CD14-positive monocyte (primary cell): Measurements from ENCODE around the gene TPM2. TPM values are rescaled to one million over a fixed set of nuclear protein-coding genes. Genes with fewer than 3 reads are reported as not detected.

Experiments used
- DNase-seq, 3 donors: peaks; one replicate each; pipeline ENCODE4 v3.0.0-alpha.2; 2011 to 2022
- H2AFZ ChIP-seq: 2 replicates; pipeline ENCODE4 v1.6.0; 2012; ENCODE audit warnings: mild to moderate bottlenecking, low read depth, low read length, inconsistent platforms; ENCODE audit not compliant: insufficient read depth, poor library complexity, severe bottlenecking
- H3K27ac ChIP-seq, 2 donors: 1 replicate in 1 of 2; 2 replicates in 1 of 2; pipeline ENCODE4 v1.5.1; 2012 to 2013; ENCODE audit warnings: low read length in 2 of 2, control low read depth in 1 of 2, inconsistent platforms in 1 of 2, low read depth in 1 of 2, mild to moderate bottlenecking in 1 of 2
- H3K27me3 ChIP-seq, 2 donors: one replicate each; pipeline versions ENCODE4 v1.6.0 to v1.6.1; 2011 to 2013; ENCODE audit warnings: low read length in 2 of 2; ENCODE audit not compliant: control insufficient read depth in 2 of 2, insufficient read depth in 2 of 2
- H3K36me3 ChIP-seq, 2 donors: replicated peaks in 1 of 2; 1 replicate in 1 of 2; 2 replicates in 1 of 2; pipeline versions ENCODE4 v1.5.1 to v1.6.1; 2012 to 2013; ENCODE audit warnings: low read length in 2 of 2, control low read depth in 1 of 2, inconsistent platforms in 1 of 2, mild to moderate bottlenecking in 1 of 2; ENCODE audit not compliant: insufficient read depth in 2 of 2, control insufficient read depth in 1 of 2
- H3K4me1 ChIP-seq, 2 donors: 1 replicate in 1 of 2; 2 replicates in 1 of 2; pipeline versions ENCODE4 v1.5.1 to v1.6.1; 2012 to 2013; ENCODE audit warnings: low read length in 2 of 2, control low read depth in 1 of 2, inconsistent platforms in 1 of 2, mild to moderate bottlenecking in 1 of 2, moderate library complexity in 1 of 2; ENCODE audit not compliant: insufficient read depth in 2 of 2, control insufficient read depth in 1 of 2
- H3K4me2 ChIP-seq: replicated peaks from 2 replicates; pipeline ENCODE3; 2012; ENCODE audit warnings: low read length, moderate library complexity, mild to moderate bottlenecking; ENCODE audit not compliant: poor library complexity, severe bottlenecking; ENCODE audit errors: extremely low read depth
- H3K4me3 ChIP-seq, 3 experiments: fragments of 200-600 bp in 1 of 3; sonication (generic) in 1 of 3; replicated peaks in 1 of 3; 1 replicate in 2 of 3; 2 replicates in 1 of 3; pipeline ENCODE4 v1.5.1; 2011 to 2013; ENCODE audit warnings: low read length in 3 of 3, mild to moderate bottlenecking in 3 of 3, control low read depth in 2 of 3, low read depth in 2 of 3, inconsistent platforms in 1 of 3, moderate library complexity in 1 of 3
- H3K79me2 ChIP-seq: 2 replicates; pipeline ENCODE4 v1.6.0; 2012; ENCODE audit warnings: mild to moderate bottlenecking, control low read depth, inconsistent platforms, low read length, moderate library complexity; ENCODE audit not compliant: insufficient read depth
- H3K9ac ChIP-seq: 2 replicates; pipeline ENCODE4 v1.6.0; 2017; ENCODE audit warnings: low read length, mild to moderate bottlenecking; ENCODE audit not compliant: insufficient read depth, poor library complexity, severe bottlenecking
- H3K9me3 ChIP-seq, 2 donors: replicated peaks in 1 of 2; 1 replicate in 1 of 2; 2 replicates in 1 of 2; pipeline versions ENCODE4 v1.5.1 to v1.6.1; 2012 to 2013; ENCODE audit warnings: low read length in 2 of 2, control low read depth in 1 of 2; ENCODE audit not compliant: control insufficient read depth in 1 of 2, insufficient read depth in 1 of 2
- H4K20me1 ChIP-seq: 2 replicates; pipeline ENCODE4 v1.6.0; 2012; ENCODE audit warnings: mild to moderate bottlenecking, low read length, control low read depth, moderate library complexity; ENCODE audit not compliant: insufficient read depth
- H3K27ac Mint-ChIP-seq, 7 donors: one replicate each; pipeline ENCODE4 v1.8.0; 2020; ENCODE audit warnings: mild to moderate bottlenecking in 7 of 7, mixed read lengths in 7 of 7, moderate library complexity in 6 of 7, inconsistent platforms in 2 of 7
- H3K27me3 Mint-ChIP-seq, 3 donors: one replicate each; pipeline ENCODE4 v1.8.0; 2021 to 2022; ENCODE audit warnings: low read depth in 3 of 3, mild to moderate bottlenecking in 3 of 3, mixed read lengths in 3 of 3, moderate library complexity in 3 of 3, inconsistent platforms in 1 of 3
- H3K36me3 Mint-ChIP-seq, 2 donors: one replicate each; pipeline ENCODE4 v1.8.0; 2020; ENCODE audit warnings: mixed read lengths in 2 of 2, inconsistent platforms in 1 of 2, mild to moderate bottlenecking in 1 of 2
- H3K4me1 Mint-ChIP-seq: one replicate; pipeline ENCODE4 v1.8.0; 2020; ENCODE audit warnings: mild to moderate bottlenecking, mixed read lengths
- H3K4me3 Mint-ChIP-seq, 2 donors: one replicate each; pipeline ENCODE4 v1.8.0; 2020; ENCODE audit warnings: mild to moderate bottlenecking in 2 of 2, mixed read lengths in 2 of 2, moderate library complexity in 1 of 2
- H3K9me3 Mint-ChIP-seq, 7 donors: one replicate each; pipeline ENCODE4 v1.8.0; 2020 to 2022; ENCODE audit warnings: mixed read lengths in 7 of 7, mild to moderate bottlenecking in 6 of 7, moderate library complexity in 6 of 7, inconsistent platforms in 2 of 7
- WGBS: methylation state at CpG from one replicate; pipeline ENCODE4 v1.1.5; 2013; ENCODE audit warnings: missing lambda C conversion rate; ENCODE audit not compliant: insufficient coverage; 5-methylcytosine and 5-hydroxymethylcytosine counted together
- intact Hi-C, 2 donors: fragments of 100-400 bp; cut with micrococcal nuclease; formaldehyde crosslinking; loops; one replicate each; pipeline versions ENCODE4 v1.15.0 to v1.15.1; 2023
- polyA plus RNA-seq, 3 donors: library from polyadenylated mRNA; depleted of rRNA in 1 of 3; unstranded in 2 of 3; stranded (reverse) in 1 of 3; fragments of 300-500 nt in 2 of 3; fragments of >200 nt in 1 of 3; fragmentation: Illumina TruSeq in 2 of 3; gene quantifications; 1 replicate in 2 of 3; 2 replicates in 1 of 3; pipeline ENCODE4 v1.2.3, GENCODE V29; 2012 to 2021
- TF ChIP-seq, protein P1 (sequence below): fragments of 200-600 bp; IDR thresholded peaks from one replicate; pipeline ENCODE4 v1.8.0; 2022; ENCODE audit warnings: antibody characterized with exemption, mild to moderate bottlenecking

The TPM2 gene
- polyA plus RNA-seq, 3 donors: 7.7 TPM; not detected in 2

DNA sequence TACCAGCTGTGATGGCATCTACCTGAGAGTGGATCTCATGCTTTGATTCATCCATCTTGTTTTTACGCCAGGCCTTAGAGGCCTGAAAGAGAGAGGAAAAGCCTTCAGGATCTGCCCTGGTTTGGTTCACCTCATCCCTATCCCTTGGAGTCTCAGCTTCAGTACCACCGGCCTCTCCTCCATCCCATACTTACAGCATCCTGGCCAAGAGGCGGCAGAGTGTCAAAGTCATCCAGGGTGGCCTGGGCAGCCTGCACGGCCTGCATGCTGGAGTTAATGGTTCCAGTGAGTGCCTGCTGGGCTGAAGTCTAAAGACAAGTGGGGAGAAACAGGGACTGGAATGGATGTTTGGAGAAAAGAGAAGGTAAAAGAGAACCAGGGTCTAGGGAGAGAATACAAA is 29.8 kb upstream of the TPM2 start:
- Mint-ChIP-seq H3K27ac (peak overlapping the region in 3 of 7 donors; percentile 17 to 86 (median 37)), H3K36me3 (peaks cover 0 to 97% of the 10 kb centered on the region in 2 donors), H3K27me3 (peaks cover 0 to 1% (median 0%) of the 10 kb centered on the region in 3 donors), H3K9me3 (no peaks in the 10 kb centered on the region), H3K4me3 (no peak overlapping the region), H3K4me1 (no peaks in the 10 kb centered on the region)
- no peak overlapping the region for H3K4me2 ChIP-seq
- peaks cover 100% of the 10 kb centered on the region for H4K20me1 ChIP-seq
- no peak overlapping the region for H2AFZ ChIP-seq
- no peaks in the 10 kb centered on the region for H3K27me3 ChIP-seq
- peaks cover 22% of the 10 kb centered on the region for H3K79me2 ChIP-seq
- H3K4me1 ChIP-seq: no peaks in the 10 kb centered on the region
- peak overlapping the region in 1 of 2 donors; percentile 50 for H3K27ac ChIP-seq
- TF ChIP-seq, protein P1, sequence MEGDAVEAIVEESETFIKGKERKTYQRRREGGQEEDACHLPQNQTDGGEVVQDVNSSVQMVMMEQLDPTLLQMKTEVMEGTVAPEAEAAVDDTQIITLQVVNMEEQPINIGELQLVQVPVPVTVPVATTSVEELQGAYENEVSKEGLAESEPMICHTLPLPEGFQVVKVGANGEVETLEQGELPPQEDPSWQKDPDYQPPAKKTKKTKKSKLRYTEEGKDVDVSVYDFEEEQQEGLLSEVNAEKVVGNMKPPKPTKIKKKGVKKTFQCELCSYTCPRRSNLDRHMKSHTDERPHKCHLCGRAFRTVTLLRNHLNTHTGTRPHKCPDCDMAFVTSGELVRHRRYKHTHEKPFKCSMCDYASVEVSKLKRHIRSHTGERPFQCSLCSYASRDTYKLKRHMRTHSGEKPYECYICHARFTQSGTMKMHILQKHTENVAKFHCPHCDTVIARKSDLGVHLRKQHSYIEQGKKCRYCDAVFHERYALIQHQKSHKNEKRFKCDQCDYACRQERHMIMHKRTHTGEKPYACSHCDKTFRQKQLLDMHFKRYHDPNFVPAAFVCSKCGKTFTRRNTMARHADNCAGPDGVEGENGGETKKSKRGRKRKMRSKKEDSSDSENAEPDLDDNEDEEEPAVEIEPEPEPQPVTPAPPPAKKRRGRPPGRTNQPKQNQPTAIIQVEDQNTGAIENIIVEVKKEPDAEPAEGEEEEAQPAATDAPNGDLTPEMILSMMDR: no peak
- peaks cover 100% of the 10 kb centered on the region in 2 donors for H3K36me3 ChIP-seq
- no peak overlapping the region for H3K9ac ChIP-seq
- H3K4me3 ChIP-seq: no peak overlapping the region
- 97% methylated on average over 3 of the region's 4 CpGs for WGBS
- intact Hi-C loops: no loop called here
- no peak for DNase-seq
- no peaks in the 10 kb centered on the region for H3K9me3 ChIP-seq

DNA sequence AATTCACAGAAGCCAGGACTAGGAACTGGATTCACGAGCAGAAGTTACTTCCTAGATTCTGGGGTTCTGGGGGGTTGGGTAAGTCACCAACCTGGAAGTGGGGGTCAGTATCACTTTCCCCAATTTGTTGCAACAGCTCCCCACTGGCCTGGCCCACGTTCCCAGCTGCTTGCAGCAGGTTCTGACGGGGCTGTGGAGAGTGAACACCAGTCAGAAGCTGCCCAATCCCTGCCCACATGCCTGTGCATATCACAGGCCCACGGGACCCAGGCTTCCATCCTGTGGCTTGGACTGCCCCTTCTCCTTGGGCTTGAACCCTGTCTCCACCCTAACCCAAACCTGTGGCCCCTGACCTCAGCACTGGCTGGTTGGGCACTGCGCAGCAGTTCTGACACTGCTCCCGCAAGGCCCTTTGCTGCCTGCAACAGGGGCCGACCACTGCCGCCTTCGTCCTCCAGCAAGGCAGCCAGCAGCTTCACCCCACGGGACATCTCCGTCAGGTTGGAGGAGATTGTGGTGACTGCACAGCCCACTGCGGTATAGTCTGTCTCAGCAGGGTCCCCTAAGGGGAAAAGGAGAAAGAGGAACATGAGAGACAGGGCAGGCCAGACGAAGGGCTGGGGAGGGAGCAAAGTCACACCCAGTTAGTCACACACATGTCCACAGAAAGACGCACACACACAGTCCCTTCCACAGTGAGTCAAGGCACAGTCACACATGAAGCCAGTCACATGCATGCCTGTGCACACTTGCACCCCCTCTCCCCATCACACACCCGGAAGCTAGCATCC is 29.2 kb upstream of the TPM2 start:
- no peaks in the 10 kb centered on the region for H3K4me1 ChIP-seq
- peaks cover 100% of the 10 kb centered on the region for H4K20me1 ChIP-seq
- H3K27me3 Mint-ChIP-seq: peaks cover 0 to 1% (median 0%) of the 10 kb centered on the region in 3 donors
- no peak overlapping the region for H3K9ac ChIP-seq
- no peaks in the 10 kb centered on the region for H3K4me1 Mint-ChIP-seq
- peak overlapping the region in 3 of 7 donors; percentile 17 to 86 (median 37) for H3K27ac Mint-ChIP-seq
- H3K4me2 ChIP-seq: no peak overlapping the region
- H2AFZ ChIP-seq: no peak overlapping the region
- no peaks in the 10 kb centered on the region for H3K27me3 ChIP-seq
- DNase-seq: peak in 1 of 3 donors; percentile 31
- peak overlapping the region in 1 of 2 donors; percentile 50 for H3K27ac ChIP-seq
- H3K36me3 ChIP-seq: peaks cover 100% of the 10 kb centered on the region in 2 donors
- peaks cover 0 to 97% of the 10 kb centered on the region in 2 donors for H3K36me3 Mint-ChIP-seq
- WGBS: 81% methylated on average over 12 of the region's 15 CpGs
- peaks cover 16% of the 10 kb centered on the region for H3K79me2 ChIP-seq
- H3K9me3 ChIP-seq: no peaks in the 10 kb centered on the region
- H3K4me3 ChIP-seq: no peak overlapping the region
- H3K4me3 Mint-ChIP-seq: no peak overlapping the region
- no peaks in the 10 kb centered on the region for H3K9me3 Mint-ChIP-seq
- TF ChIP-seq, protein P1: no peak
- intact Hi-C loops: no loop called here
